GM19351 (cell line): ENCODE measurements around the gene LMAN2L.

ENCODE experiments used
- ATAC-seq: cut with Tn5 transposase; IDR thresholded peaks from one replicate; pipeline ENCODE4 v1.9.1; 2021; ENCODE audit warnings: mild to moderate bottlenecking, moderate library complexity; ENCODE audit not compliant: unreplicated experiment

LMAN2L gene

DNA sequence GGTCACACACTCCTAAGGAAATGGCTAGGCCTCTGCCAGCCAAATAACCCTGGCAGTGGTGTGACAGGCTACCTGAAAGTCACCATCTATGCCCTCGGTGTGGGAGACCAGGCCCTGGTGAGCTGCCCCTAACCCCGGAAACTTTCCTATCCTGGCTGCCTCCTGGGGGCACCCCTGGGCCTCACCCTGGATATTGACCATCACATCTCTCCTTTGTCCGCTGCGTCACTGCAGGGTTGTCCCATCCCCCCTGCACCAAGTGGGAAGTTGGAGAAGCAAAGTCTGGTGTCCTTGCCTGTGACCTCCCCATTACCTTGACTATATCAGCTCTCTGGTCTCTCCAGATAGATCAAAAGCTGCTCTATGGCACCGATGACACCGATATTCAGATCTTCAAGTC is 78.5 kb downstream of the LMAN2L start:
- ATAC-seq: no peak

DNA sequence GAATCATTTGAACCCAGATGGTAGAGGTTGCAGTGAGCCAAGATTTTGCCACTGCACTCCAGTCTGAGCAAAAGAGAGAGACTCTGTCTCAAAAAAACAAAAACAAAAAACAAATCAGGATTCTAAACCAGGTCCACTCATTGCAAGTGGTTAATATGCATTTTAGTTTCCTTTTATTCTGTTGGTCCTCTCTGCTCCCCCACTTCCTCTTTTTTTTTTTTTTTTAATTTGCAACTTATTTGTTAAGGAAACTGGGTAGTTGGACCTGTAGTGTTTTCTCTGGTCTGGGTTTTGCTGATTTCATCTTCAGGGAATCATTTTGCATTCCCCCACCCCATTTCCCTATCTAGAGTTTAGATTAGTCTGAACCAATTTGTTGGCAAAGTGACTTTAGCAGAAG is 83.3 kb downstream of the LMAN2L start:
- ATAC-seq: no peak
